Fibroblast of skin of scalp (primary cell): ENCODE results near the gene EFNA5.

Experiments used
- DNase-seq: peaks from one replicate; pipeline ENCODE4 v3.0.0-alpha.2; 2013

The EFNA5 gene

GRCh38 chr5:107601076-107601475 is 69.7 kb downstream of the EFNA5 start:
- no peak for DNase-seq

DNA sequence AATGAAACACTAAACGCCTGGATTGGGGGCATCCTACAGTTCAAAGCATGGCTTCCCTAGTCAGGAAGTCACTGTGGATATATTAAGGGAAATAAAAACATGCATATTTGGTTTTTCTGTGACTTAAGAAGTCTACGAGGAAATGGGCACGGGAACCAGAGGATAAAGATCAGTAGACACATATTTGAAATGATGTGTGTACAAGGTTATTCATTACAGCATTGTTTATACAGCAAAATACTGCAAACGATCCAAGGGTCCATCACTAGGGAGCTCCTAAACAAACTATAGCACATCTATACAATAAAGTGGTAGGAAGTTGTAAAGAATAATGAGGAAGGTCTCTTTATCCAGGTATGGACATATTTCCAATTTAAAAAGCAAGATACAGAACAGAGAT is 71.8 kb downstream of the EFNA5 start:
- no peak for DNase-seq

DNA sequence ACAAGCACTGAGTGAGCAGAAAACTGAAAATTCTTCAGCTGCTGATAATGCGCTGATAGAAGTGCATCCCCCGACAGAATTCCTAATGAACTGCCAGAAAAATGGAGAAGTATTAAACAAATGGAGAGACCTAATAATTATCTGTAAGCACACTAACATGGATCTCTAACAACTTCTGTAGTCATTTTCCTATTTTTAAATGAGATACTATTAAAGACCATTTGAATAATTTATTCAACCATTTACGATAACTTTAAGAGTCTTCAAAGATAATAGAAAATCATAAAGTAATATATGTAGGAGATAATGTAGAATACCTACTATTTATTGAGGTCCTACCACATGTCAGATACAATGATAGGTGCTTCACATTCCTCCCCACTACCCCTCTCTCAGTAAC is 72.9 kb downstream of the EFNA5 start:
- no peak for DNase-seq

GRCh38 chr5:107597247-107597646 is 73.5 kb downstream of the EFNA5 start:
- no peak for DNase-seq

DNA sequence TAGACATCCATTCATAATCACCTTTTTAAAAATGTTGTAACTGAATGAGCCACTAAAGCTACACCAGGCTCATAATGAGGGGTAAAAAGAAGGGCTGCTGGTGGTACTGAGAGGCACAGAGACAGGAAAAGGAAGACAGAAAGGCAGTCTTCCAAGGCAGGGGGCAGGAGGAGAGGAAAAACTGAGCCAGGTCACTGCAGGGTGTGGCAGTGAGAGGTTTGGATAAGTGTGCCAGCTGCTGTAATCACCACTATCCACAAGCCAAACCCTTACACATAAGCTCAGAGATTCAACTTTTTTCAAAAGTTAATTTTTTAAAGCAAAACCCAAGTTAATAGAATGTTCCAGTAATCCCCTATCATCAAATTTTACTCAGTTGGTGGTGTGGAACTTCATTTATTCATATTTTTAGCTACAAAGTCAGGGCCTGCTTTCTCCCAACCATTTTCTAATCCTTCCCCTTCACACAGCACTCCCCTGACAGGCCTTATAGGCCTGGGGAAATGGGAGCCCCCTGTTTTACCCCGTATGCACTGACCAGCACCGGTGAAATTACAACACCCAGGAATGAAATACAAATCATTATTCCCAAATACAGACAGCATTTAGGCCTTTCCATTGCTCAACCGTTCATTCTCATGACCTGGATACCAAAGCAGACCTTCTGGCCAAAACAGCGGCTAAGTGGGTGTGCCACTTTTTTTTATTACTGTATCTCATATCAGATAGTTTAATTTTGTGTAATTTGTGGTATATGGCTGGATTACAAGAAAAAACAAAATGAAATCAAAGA is 76.3 kb downstream of the EFNA5 start:
- no peak for DNase-seq

DNA sequence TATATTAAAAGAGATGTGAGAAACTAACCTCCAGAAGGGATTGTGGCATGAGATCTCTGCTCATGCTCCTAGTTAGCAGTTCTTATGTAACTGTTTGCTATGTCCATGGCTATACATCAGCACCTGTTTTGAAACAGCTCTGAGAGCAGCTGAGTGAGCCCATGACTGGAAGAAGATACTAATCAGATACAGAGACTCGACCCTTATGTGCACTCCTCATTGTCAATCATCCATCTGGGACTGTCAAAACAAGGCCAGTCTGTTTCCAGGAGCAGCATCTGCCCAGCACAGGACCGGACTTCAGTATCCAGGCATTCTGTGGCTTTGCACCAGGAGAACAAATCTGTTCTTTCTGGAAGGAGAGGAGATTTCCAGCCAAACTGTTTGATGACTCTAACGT is 77.7 kb downstream of the EFNA5 start:
- no peak for DNase-seq

- no peak for DNase-seq
Measured at GRCh38 chr5:107592515-107592914, 78.2 kb downstream of the EFNA5 start.

DNA sequence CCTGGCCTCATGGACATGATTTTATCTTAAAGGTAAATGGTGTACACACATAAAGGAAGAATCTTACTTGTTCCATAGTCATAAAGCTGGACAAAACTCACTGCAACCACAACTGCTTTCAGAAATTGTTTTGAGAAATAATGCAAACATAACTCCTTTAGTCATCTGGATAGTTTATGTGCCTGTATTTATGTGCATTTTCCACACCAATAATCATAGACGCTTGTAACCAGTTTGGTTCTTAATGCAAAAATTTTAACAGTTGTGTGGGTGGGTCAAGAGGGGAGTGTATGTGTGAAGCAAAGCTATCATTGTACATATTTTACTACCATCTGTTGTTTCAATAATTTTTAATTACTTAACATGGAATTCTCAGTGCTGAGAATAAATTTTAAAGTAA is 80.1 kb downstream of the EFNA5 start:
- no peak for DNase-seq

DNA sequence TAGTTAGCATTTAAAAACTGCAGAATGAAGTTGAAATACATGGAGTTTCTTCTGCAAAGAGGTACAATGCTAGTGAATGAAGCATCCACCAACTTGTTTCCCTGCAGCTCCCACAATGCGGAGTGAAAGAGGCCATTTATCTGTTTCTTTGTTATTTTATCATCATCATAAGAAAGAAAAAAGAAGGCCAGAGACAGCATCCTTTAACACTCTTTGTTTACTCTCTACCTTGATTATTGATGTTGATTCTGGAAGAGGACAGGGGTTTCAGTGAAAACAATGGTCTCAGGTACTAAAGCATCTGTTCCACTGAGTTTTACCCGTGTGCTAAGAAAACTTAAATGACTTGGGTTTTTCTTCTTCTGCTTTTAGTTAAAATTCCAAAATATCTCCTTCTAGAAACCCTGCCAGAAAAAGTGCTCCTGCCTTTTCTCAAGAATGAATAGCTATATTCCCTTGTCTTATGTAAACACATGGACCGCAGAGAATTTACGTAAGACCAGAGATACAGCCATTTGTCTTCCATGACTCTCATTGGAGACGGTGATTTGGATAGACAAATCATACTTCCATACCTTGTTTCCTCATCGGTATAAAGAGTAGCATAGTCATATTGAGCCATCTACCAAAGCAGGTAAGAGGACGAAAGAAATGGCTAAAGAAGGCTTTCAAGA is 81.1 kb downstream of the EFNA5 start:
- no peak for DNase-seq

- DNase-seq = no peak
Measured at GRCh38 chr5:107582625-107583024, 88.1 kb downstream of the EFNA5 start.

DNA sequence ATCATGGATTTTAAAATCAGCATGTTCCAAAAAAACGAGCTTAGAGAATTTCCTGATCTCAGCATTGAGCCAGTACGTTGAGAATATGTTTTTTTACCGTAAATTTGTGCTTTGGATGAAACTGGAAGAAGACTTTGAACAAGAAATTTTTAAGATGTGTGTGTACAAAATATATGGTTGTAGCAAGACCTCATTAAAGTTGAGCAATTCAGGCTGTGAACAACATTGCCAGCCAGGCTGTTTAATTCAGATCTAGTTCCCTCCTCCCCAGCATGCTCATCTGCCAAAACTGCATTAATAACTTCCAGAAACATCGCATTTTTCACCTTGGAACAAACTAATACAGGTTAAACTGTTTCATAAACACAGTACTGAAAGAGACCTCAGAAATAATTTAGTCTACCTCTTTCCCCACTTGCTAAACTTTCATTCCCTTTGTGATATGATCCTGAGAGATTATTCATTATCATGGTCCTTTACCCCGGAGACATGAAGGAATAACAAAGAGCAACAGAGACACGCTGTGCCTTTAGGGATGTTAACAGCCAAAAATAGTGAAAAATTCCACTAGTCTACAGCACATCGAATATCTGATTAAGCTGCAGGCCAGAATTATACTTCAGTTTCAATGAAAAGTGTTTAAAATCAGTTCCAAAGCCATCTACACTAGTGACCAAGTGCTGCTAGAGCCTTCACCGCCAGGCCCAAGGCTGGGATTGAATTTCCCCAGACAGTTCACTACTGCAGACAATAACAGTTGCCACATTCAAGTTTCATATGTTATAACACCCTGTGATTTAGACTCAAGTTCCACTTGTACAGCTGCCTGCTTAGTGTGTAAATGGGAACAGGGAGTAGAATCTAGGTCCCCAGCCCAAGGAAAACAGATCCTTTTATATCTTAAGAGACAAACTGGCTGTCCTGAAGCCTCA is 89.6 kb downstream of the EFNA5 start:
- no peak for DNase-seq

DNA sequence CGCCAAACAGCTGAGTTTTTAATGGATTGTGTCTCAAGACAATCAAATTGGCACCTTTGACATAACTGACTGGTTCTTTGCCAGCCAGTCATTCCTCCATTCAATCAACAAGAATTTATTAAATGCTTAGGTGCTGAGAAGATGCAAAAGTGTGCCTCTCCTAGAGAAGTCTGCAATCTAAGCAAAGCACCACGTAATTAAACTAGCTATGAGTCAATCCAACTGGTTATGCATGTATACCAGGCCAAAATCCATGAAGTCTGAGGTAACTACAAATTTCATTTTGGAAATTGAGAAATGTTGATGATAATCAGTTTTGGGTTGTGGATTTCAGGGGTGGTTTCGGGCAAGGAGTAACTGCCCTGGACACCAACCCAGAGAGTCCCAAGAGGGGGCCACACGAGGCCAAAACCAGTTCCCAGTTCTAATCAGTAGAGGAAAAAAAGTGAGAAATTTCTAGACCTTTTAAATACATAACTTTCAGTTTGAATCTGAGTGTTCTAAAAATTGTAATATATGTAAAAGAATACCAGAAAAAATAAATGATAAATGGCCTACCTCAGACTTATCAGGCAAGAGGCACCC is 92.6 kb downstream of the EFNA5 start:
- DNase-seq = no peak

- DNase-seq = no peak
Measured at GRCh38 chr5:107577394-107577950, 93.3 kb downstream of the EFNA5 start.

GRCh38 chr5:107576736-107577393 is 93.9 kb downstream of the EFNA5 start:
- no peak for DNase-seq

DNA sequence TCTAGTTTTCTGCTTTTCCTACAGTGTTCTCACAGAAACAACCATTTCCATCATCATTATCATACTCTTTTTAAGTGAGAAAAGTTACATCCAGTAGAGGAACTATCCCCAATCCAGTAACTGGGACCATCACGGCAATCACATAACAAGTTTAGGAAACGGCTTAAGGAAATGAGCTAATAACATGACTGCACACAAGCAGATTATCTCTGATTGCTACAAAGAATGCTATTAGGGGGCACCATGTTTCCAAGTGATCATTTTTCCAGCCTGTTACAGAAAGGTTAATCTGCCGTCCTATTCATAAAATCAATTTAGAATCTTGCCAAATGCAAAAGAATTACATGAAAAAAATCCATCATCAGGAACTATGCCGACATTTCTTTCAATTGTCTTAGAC is 94.6 kb downstream of the EFNA5 start:
- no peak for DNase-seq

GRCh38 chr5:107574287-107574686 is 96.5 kb downstream of the EFNA5 start:
- DNase-seq = no peak

- DNase-seq = no peak
Measured at GRCh38 chr5:107572715-107573368, 97.9 kb downstream of the EFNA5 start.

- DNase-seq = peak; percentile 88
Measured at GRCh38 chr5:107571621-107572536, 98.9 kb downstream of the EFNA5 start.

GRCh38 chr5:107570805-107571531 is 99.8 kb downstream of the EFNA5 start:
- no peak for DNase-seq

- no peak for DNase-seq
Measured at GRCh38 chr5:107570181-107570580, 100.6 kb downstream of the EFNA5 start.
